OCI-LY3 (cell line): Measurements from ENCODE around the gene ALDH8A1.

Source experiments
- EZH2phosphoT487 ChIP-seq: fragments of 200-600 bp; shearing (Covaris generic); IDR thresholded peaks from 2 replicates; pipeline ENCODE4 v1.6.1; 2018; ENCODE audit warnings: antibody characterized with exemption, mixed run types, low read depth
- TF ChIP-seq, protein P1 (sequence below): fragments of 200-600, 300-600 bp; sonication (generic); IDR thresholded peaks from 2 replicates; pipeline ENCODE4 v1.5.1; 2014; ENCODE audit warnings: antibody characterized with exemption, low read length, low read depth

DNA sequence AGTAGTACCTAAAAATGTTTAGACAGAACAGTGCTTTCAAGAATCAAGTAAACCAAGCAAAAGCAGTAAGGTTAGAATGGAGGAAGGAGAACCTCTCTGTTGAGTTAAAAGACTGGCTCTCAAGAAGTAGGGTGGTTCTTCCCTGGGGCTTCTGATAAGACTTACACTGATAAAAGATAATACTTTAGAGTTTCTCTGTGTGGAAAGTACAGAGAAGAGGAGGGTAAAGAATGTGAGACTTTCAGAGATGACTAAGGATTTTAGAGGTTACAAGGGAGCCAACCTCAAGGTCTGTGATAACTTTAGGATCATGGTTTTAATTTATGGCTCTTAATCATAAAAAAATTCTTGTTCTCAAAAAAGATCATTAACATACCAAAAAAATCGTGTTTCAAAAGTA is 30.9 kb upstream of the ALDH8A1 start:
- TF ChIP-seq, protein P1, sequence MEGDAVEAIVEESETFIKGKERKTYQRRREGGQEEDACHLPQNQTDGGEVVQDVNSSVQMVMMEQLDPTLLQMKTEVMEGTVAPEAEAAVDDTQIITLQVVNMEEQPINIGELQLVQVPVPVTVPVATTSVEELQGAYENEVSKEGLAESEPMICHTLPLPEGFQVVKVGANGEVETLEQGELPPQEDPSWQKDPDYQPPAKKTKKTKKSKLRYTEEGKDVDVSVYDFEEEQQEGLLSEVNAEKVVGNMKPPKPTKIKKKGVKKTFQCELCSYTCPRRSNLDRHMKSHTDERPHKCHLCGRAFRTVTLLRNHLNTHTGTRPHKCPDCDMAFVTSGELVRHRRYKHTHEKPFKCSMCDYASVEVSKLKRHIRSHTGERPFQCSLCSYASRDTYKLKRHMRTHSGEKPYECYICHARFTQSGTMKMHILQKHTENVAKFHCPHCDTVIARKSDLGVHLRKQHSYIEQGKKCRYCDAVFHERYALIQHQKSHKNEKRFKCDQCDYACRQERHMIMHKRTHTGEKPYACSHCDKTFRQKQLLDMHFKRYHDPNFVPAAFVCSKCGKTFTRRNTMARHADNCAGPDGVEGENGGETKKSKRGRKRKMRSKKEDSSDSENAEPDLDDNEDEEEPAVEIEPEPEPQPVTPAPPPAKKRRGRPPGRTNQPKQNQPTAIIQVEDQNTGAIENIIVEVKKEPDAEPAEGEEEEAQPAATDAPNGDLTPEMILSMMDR = no peak
- TF ChIP-seq EZH2phosphoT487 = no peak
